ENCODE measurements around the gene MAZ. TPM values are rescaled to one million over a fixed set of nuclear protein-coding genes. Genes with fewer than 3 reads are reported as not detected.
A peak's percentile ranks its signal among the peaks of the same experiment; 100 is the strongest.

MAZ gene
- total RNA-seq, 1 experiment from 2014 or later: 412 TPM

GRCh38 chr16:29852654-29853053, 46.3 kb downstream of the MAZ start:
- DNase-seq (ENCODE audit: low read depth): no peak

DNA sequence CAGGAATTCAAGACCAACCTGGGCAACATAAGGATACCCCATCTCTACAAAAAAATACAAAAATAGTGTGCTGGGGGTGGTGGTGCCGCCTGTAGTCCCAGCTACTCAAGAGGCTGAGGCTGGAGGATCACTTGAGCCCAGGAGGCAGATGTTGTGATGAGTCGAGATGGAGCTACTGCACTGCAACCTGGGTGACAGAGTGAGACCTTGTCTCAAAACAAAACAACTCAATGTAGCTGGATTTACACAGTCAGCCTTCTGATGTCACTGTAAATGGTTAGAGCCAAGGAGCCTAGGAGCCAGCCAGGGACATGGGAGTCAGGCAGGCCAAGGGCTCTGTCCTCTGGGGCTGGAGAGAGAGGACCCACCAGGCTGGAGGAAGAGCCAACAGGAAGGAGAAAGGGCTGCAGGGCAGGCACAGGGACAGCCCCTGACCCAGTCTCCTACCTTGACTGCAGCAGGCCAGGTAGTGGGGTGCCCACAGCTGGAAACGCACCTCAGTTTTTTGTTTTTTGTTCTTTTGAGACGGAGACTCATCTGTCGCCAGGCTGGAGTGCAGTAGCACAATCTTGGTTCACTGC, 48.3 kb downstream of the MAZ start:
- no peak for DNase-seq (ENCODE audit: low read depth)

DNA sequence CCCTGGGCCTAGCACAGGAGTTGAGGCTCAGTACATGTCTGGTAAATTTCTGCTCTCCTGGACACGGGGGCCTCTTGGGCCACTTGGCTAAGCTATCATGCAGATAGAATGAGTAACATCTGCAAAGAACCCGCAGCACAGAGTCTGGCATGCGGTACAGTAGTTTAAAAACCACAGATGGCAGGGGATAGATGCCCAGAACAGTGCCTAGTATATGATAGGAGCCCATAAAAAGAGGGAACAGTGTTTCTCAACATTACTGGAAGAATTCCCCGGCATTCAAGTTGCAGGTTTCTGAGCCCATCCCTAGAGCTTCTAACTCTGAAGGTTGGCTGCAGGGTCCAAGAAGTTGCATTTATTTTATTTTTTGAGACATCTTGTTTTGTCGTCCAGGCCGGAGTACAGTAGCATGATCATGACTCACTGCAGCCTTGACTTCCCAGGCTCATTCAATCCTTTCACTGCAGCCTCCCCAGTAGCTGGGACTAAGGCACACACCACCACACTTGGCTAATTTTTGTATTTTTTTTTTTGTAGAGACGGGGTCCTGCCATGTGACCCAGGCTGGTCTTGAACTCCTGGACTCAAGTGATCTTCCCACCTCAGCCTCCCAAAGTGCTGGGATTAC, 50.9 kb downstream of the MAZ start:
- DNase-seq (ENCODE audit: low read depth): peak; percentile 52

DNA sequence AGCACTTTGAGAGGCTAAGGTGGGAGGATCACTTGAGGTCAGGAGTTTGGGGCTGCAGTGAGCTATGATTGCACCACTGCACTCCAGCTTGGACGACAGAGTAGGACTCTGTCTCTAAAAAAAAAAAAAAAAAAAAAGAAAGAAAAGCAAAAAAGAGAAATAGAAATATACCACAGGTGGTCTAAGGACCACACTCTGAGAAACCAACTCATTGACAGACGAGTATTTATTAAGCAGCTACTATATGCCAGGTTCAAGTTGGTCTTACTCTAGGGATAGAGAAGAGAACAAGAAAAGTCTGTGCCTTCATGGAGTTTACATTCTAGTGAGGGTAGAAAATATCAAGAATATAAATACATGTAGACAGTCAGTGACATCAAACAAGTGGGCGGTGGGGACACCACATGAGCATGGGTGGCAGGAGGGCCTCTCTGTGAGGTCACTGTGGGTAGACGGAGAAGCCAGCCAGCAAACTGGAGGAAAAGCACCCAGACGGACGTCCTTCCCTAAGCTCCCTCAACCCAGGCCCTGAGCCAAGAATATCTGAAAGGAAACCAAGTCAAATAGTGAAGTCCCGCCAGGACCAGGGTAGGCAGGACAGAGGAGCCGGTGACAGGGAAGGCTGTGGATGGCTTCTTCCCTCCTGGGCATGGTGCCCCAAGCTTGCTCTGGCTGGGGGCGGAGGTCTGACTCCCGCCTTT, 52.0 kb downstream of the MAZ start:
- DNase-seq (ENCODE audit: low read depth): no peak

- no peak for DNase-seq (ENCODE audit: low read depth)
Measured at GRCh38 chr16:29858974-29859373, 52.6 kb downstream of the MAZ start.

DNA sequence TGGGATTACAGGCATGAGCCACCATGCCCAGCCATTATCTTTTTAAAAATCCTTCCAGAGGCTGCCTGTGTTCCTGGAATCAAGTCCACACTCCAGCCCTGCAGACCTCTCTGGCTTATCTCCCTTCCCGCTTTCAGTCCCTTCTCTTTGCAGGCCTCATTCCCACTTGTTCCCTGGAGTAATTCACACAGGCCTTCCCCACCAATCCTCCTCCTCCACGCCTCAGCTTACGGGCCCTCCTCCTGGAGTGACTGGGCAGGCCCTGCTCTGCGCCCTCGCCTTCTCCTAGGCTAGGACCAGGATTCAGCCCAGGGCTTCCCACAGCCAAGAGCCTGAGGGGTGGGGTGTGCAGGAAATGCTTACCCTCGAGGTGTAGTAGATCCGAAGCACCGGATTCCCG, 53.9 kb downstream of the MAZ start:
- no peak for DNase-seq (ENCODE audit: low read depth)

Small RNA genes within 50 kb of the gene (small RNA-seq; reads per million reads assigned to genes)
- gene AC009133.6 (not detected), gene AC120114.4 (not detected)

Other genes with a start within 250 kb of the MAZ start
- 4.1 TPM in 2 replicates for gene SPN, start 143.3 kb upstream of the MAZ start, total RNA-seq (2014; rRNA removed; shearing (Covaris generic))
- gene QPRT, start 127.3 kb upstream of the MAZ start, total RNA-seq (2014; rRNA removed; shearing (Covaris generic)): 1.8 and 2.3 TPM in 2 replicates
- 0.13 and 1.5 TPM in 2 replicates for gene C16orf54, start 60.5 kb upstream of the MAZ start, total RNA-seq (2014; rRNA removed; shearing (Covaris generic))
- not detected in 2 replicates for gene ZG16, start 28.3 kb upstream of the MAZ start, total RNA-seq (2014; rRNA removed; shearing (Covaris generic))
- 120 and 122 TPM in 2 replicates for gene KIF22, start 15.8 kb upstream of the MAZ start, total RNA-seq (2014; rRNA removed; shearing (Covaris generic))
- 0.60 and 4.5 TPM in 2 replicates for gene PRRT2, start 5.7 kb downstream of the MAZ start, total RNA-seq (2014; rRNA removed; shearing (Covaris generic))
- 51.3 and 56.5 TPM in 2 replicates for gene PAGR1, start 9.6 kb downstream of the MAZ start, total RNA-seq (2014; rRNA removed; shearing (Covaris generic))
- gene MVP, start 13.9 kb downstream of the MAZ start, total RNA-seq (2014; rRNA removed; shearing (Covaris generic)): 96.4 and 101 TPM in 2 replicates
- gene CDIPT, start 56.7 kb downstream of the MAZ start, total RNA-seq (2014; rRNA removed; shearing (Covaris generic)): 77.2 and 80.9 TPM in 2 replicates
- gene SEZ6L2, start 93.0 kb downstream of the MAZ start, total RNA-seq (2014; rRNA removed; shearing (Covaris generic)): 1.5 and 2.6 TPM in 2 replicates
- gene ASPHD1, start 94.0 kb downstream of the MAZ start, total RNA-seq (2014; rRNA removed; shearing (Covaris generic)): 3.8 and 9.3 TPM in 2 replicates
- 4.1 and 4.3 TPM in 2 replicates for gene KCTD13, start 119.7 kb downstream of the MAZ start, total RNA-seq (2014; rRNA removed; shearing (Covaris generic))
- 38.0 and 39.0 TPM in 2 replicates for gene TMEM219, start 155.6 kb downstream of the MAZ start, total RNA-seq (2014; rRNA removed; shearing (Covaris generic))
- 38.4 and 40.0 TPM in 2 replicates for gene TAOK2, start 167.3 kb downstream of the MAZ start, total RNA-seq (2014; rRNA removed; shearing (Covaris generic))
- 24.3 and 33.8 TPM in 2 replicates for gene HIRIP3, start 189.1 kb downstream of the MAZ start, total RNA-seq (2014; rRNA removed; shearing (Covaris generic))
- 80.1 and 94.7 TPM in 2 replicates for gene INO80E, start 189.7 kb downstream of the MAZ start, total RNA-seq (2014; rRNA removed; shearing (Covaris generic))
- 0.10 and 0.63 TPM in 2 replicates for gene DOC2A, start 204.5 kb downstream of the MAZ start, total RNA-seq (2014; rRNA removed; shearing (Covaris generic))
- not detected in 2 replicates for gene C16orf92, start 216.7 kb downstream of the MAZ start, total RNA-seq (2014; rRNA removed; shearing (Covaris generic))
- 0.11 and 0.13 TPM in 2 replicates for gene TLCD3B, start 224.7 kb downstream of the MAZ start, total RNA-seq (2014; rRNA removed; shearing (Covaris generic))